ENCODE results near the gene AATK.
"Not testable (repeated sequence)": the region's sequence is repeated elsewhere in the genome, so short reads cannot be mapped to it uniquely, and the experiment has no call there.

AATK gene

GRCh38 chr17:81080019-81080418 is 86.0 kb downstream of the AATK start:
- TF ChIP-seq RARB (CRISPR knock-in tag; IDR thresholded peaks at IDR 0.05) = no peak
- TF ChIP-seq PATZ1 (CRISPR knock-in tag; IDR thresholded peaks at IDR 0.05; ENCODE audit: borderline replicate concordance) = no peak
- no peak for TF ChIP-seq CREB5 (CRISPR knock-in tag; IDR thresholded peaks at IDR 0.05; ENCODE audit: low read depth)
- TF ChIP-seq SNAI2 (CRISPR knock-in tag; IDR thresholded peaks at IDR 0.05) = no peak
- no peak for TF ChIP-seq ZFP30 (CRISPR knock-in tag; IDR thresholded peaks at IDR 0.05)
- TF ChIP-seq TSHZ2 (CRISPR knock-in tag; IDR thresholded peaks at IDR 0.05) = no peak
- no peak for TF ChIP-seq TOX (CRISPR knock-in tag; IDR thresholded peaks at IDR 0.05; ENCODE audit: borderline replicate concordance)
- ATAC-seq = no peak

GRCh38 chr17:81078026-81078913 is 87.8 kb downstream of the AATK start:
- not testable (repeated sequence) for ATAC-seq

GRCh38 chr17:81076141-81076679 is 89.8 kb downstream of the AATK start:
- ATAC-seq = peak; percentile 7; the same call in 1 of the 3 replicates
- TF ChIP-seq ZNF565 (CRISPR knock-in tag; conservative IDR thresholded peaks at IDR 0.05; ENCODE audit: low read depth) (no peak), ZNF70 (CRISPR knock-in tag; IDR thresholded peaks at IDR 0.05) (peak; percentile 93), ZNF8 (CRISPR knock-in tag; IDR thresholded peaks at IDR 0.05) (no peak), ZC3H10 (CRISPR knock-in tag; IDR thresholded peaks at IDR 0.05) (no peak), ISL1 (CRISPR knock-in tag; IDR thresholded peaks at IDR 0.05) (no peak), TCF4 (CRISPR knock-in tag; IDR thresholded peaks at IDR 0.05; ENCODE audit: borderline replicate concordance) (peak; percentile 66; the same call in 1 of the 2 replicates), ARNTL (CRISPR knock-in tag; IDR thresholded peaks at IDR 0.05; ENCODE audit: borderline replicate concordance, low read depth) (no peak), ESRRG (CRISPR knock-in tag; IDR thresholded peaks at IDR 0.05) (no peak), TSHZ2 (CRISPR knock-in tag; IDR thresholded peaks at IDR 0.05) (0 out of 2 replicates have a peak, but pooled peaks have one; percentile 31)

- no peak for ATAC-seq
- TF ChIP-seq CREB5 (CRISPR knock-in tag; IDR thresholded peaks at IDR 0.05; ENCODE audit: low read depth) (no peak), CSRNP3 (CRISPR knock-in tag; IDR thresholded peaks at IDR 0.05) (no peak), PPARA (CRISPR knock-in tag; IDR thresholded peaks at IDR 0.05; ENCODE audit: borderline replicate concordance) (no peak), PATZ1 (CRISPR knock-in tag; IDR thresholded peaks at IDR 0.05; ENCODE audit: borderline replicate concordance) (no peak), POU6F1 (CRISPR knock-in tag; IDR thresholded peaks at IDR 0.05; ENCODE audit: borderline replicate concordance, low read depth) (no peak), BACH2 (CRISPR knock-in tag; IDR thresholded peaks at IDR 0.05; ENCODE audit: borderline replicate concordance) (no peak)
Observed at GRCh38 chr17:81075307-81075706, 90.7 kb downstream of the AATK start.

Data from SK-N-SH treated with all-trans-retinoic acid at 6 μM for 48 hours (cell line).